ENCODE results near the gene TACC2. TPM values are rescaled to one million over a fixed set of nuclear protein-coding genes. Genes with fewer than 3 reads are reported as not detected.
A peak's percentile ranks its signal among the peaks of the same experiment; 100 is the strongest.

The TACC2 gene
- total RNA-seq, 4 donors from 2014 or later: 63.1 to 102 (median 74.9) TPM

DNA sequence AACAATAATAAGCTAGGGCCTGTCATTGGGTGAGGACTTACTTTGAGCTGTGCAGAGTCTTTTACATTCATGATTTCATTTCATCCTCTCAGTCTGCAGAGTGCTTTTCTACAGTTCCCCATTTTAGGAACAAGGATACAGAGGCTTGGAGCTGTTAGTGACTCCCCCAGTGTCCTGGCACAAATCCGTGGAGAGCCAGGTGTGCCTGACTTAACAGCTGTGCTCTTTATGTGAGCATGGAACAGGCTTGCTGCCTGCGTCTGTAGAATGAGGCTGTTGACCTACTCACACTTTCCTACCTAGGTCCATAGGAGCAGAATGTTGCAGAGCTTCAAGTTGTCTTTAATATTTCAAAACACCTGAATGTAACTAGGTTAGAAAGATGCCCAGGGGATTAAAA, 231.8 kb downstream of the TACC2 start:
- no peak for ATAC-seq
- H3K36me3 ChIP-seq: peaks cover 0 to 97% of the 10 kb centered on the region in 2 donors
- no peak overlapping the region for H3K27ac ChIP-seq
- H3K4me1 ChIP-seq: no peaks in the 10 kb centered on the region
- 64% methylated on average over 2 of the region's 2 CpGs; no CpG with 5 or more reads in 1 of the 2 donors for WGBS, 2 donors (ENCODE audit: low coverage in 1 of 2)
- no peaks in the 10 kb centered on the region for H3K27me3 ChIP-seq
- no peak for TF ChIP-seq POLR2A (IDR thresholded peaks at IDR 0.05)
- H3K4me3 ChIP-seq: no peak overlapping the region
- no peaks in the 10 kb centered on the region for H3K9me3 ChIP-seq

DNA sequence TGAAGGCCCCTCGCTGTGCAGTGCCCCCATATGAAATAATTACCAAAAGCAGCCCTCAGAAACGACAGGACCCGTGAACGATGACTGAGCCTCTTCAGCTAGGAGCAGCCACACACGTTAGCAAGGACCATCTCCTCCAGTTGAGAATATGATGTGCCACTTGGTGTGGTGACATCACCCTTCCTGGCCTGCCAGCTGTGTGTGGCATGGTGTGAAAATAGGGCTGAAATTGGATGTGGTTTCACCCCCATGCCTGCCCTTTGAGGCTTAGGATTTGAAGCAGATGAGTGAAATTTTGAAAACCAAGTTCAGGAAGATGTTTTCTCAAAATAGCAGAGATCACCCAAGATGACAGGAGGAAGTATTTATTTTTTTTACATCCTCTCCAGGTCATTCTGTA, 233.0 kb downstream of the TACC2 start:
- Histone ChIP-seq H3K4me1 (no peaks in the 10 kb centered on the region), H3K27ac (peak overlapping the region in 1 of 4 donors; percentile 48), H3K36me3 (peaks cover 0 to 97% of the 10 kb centered on the region in 2 donors), H3K9me3 (no peaks in the 10 kb centered on the region), H3K4me3 (no peak overlapping the region), H3K27me3 (no peaks in the 10 kb centered on the region)
- no peak for ATAC-seq
- TF ChIP-seq, protein P1, sequence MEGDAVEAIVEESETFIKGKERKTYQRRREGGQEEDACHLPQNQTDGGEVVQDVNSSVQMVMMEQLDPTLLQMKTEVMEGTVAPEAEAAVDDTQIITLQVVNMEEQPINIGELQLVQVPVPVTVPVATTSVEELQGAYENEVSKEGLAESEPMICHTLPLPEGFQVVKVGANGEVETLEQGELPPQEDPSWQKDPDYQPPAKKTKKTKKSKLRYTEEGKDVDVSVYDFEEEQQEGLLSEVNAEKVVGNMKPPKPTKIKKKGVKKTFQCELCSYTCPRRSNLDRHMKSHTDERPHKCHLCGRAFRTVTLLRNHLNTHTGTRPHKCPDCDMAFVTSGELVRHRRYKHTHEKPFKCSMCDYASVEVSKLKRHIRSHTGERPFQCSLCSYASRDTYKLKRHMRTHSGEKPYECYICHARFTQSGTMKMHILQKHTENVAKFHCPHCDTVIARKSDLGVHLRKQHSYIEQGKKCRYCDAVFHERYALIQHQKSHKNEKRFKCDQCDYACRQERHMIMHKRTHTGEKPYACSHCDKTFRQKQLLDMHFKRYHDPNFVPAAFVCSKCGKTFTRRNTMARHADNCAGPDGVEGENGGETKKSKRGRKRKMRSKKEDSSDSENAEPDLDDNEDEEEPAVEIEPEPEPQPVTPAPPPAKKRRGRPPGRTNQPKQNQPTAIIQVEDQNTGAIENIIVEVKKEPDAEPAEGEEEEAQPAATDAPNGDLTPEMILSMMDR (IDR thresholded peaks at IDR 0.05): no peak
- no peak for TF ChIP-seq POLR2AphosphoS5 (IDR thresholded peaks at IDR 0.05)
- no peak for TF ChIP-seq EP300 (IDR thresholded peaks at IDR 0.05)
- WGBS, 2 donors (ENCODE audit: low coverage in 1 of 2): 89% methylated on average over 5 of the region's 5 CpGs; no CpG with 5 or more reads in 1 of the 2 donors

DNA sequence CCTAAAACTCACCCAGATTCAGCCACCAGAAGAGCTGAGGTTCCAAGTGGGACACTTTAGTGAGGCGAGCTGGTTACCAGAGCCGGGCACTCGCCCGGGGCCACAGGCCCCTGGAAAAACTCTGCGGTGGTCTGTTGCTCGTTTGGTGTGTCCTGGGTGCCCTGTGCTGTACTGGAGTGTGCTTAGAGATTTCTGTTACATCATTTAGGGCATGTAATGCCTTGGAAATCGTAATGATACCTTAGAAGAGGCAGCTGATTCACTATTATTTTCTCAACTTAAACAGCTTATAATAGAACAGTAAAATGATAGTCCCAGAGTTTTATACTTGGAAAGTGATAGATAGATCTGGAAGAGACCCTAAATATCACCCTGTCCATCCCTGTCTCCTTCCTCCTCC, 233.7 kb downstream of the TACC2 start:
- peaks cover 0 to 97% of the 10 kb centered on the region in 2 donors for H3K36me3 ChIP-seq
- no peak overlapping the region for H3K4me3 ChIP-seq
- H3K27ac ChIP-seq: no peak overlapping the region
- no peak for ATAC-seq
- TF ChIP-seq POLR2A (IDR thresholded peaks at IDR 0.05) (no peak), POLR2AphosphoS5 (IDR thresholded peaks at IDR 0.05) (no peak), EP300 (IDR thresholded peaks at IDR 0.05) (no peak)
- TF ChIP-seq, protein P1 (IDR thresholded peaks at IDR 0.05): no peak
- 88 to 96% methylated on average over 1 to 4 of the region's 7 CpGs for WGBS, 2 donors (ENCODE audit: low coverage in 1 of 2)
- no peaks in the 10 kb centered on the region for H3K4me1 ChIP-seq
- no peaks in the 10 kb centered on the region for H3K9me3 ChIP-seq
- no peaks in the 10 kb centered on the region for H3K27me3 ChIP-seq

DNA sequence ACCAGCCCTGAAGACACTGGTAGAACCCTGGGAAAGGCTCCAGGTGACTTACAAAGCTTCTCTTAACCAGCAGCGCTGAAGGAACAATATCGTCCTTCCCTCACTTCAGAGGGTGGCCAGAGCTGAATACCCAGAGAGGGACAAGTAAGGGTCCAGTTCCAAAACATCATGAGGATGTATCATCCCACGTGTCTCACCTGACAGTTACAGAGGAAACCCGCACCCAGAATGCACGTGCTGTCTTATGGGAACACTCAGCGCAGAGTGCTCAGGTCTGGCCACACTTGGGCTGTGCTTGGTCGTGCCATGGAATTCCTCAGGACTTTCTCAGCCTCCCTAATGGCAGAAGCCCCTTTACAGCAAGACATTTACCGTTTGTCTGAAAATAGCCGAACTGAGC, 235.2 kb downstream of the TACC2 start:
- TF ChIP-seq, protein P1 (IDR thresholded peaks at IDR 0.05): no peak
- no peak for TF ChIP-seq EP300 (IDR thresholded peaks at IDR 0.05)
- H3K9me3 ChIP-seq: no peaks in the 10 kb centered on the region
- no peak overlapping the region for H3K4me3 ChIP-seq
- H3K36me3 ChIP-seq: peaks cover 0 to 97% of the 10 kb centered on the region in 2 donors
- 79 to 80% methylated on average over 3 to 8 of the region's 9 CpGs for WGBS, 2 donors (ENCODE audit: low coverage in 1 of 2)
- no peak for ATAC-seq
- H3K27me3 ChIP-seq: no peaks in the 10 kb centered on the region
- H3K4me1 ChIP-seq: no peaks in the 10 kb centered on the region
- no peak overlapping the region for H3K27ac ChIP-seq

DNA sequence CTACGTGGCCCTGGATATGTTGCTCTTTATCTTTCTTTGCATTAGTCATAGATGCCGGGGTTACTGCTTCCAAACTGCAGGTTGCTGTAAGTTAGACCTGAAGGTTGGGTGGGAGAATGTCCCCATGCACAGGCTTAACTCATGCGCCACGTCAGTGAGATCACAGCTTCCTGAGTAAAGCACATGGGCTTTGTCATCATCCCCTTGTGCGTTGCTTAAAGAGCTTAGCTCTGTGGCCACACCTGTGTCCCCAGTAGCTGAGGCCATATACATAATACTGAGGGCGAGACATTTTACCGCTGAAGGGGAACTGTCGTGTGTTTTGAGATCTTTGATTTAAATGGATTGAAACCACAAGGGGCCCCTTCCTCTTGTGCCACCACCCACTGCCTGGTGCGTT, 236.4 kb downstream of the TACC2 start:
- no peak overlapping the region for H3K4me3 ChIP-seq
- 80 to 88% methylated on average over 2 to 5 of the region's 9 CpGs for WGBS, 2 donors (ENCODE audit: low coverage in 1 of 2)
- TF ChIP-seq POLR2AphosphoS5 (IDR thresholded peaks at IDR 0.05): no peak
- TF ChIP-seq, protein P1 (IDR thresholded peaks at IDR 0.05): no peak
- TF ChIP-seq EP300 (IDR thresholded peaks at IDR 0.05): no peak
- no peak for TF ChIP-seq POLR2A (IDR thresholded peaks at IDR 0.05)
- no peak overlapping the region for H3K27ac ChIP-seq
- no peaks in the 10 kb centered on the region for H3K27me3 ChIP-seq
- H3K9me3 ChIP-seq: no peaks in the 10 kb centered on the region
- H3K36me3 ChIP-seq: peaks cover 0 to 98% of the 10 kb centered on the region in 2 donors
- ATAC-seq: no peak
- no peaks in the 10 kb centered on the region for H3K4me1 ChIP-seq

Measured in gastroesophageal sphincter (tissue), 4 donors.